NCI-H82 (cell line): ENCODE results near the gene TMEM107.

Source experiments
- DNase-seq: peaks from one replicate; lab custom pipeline; 2025; lab: John Stamatoyannopoulos, UW

Gene TMEM107

GRCh38 chr17:8189711-8190477 lies 13.7 kb upstream of the TMEM107 start, which contains the start of gene BORCS6:
Gene BORCS6, minus strand, starts transcription at chr17:8190180. Its CDS starts 40 bp downstream, at chr17:8190140.
- DNase-seq, result peak; percentile 100

GRCh38 chr17:8189041-8189710 lies 13.0 kb upstream of the TMEM107 start:
- peak; percentile 62 for DNase-seq

- DNase-seq, result no peak
These were observed 12.2 kb upstream of the TMEM107 start for GRCh38 chr17:8188263-8188839.

- peak; percentile 100 for DNase-seq
These were observed 11.5 kb upstream of the TMEM107 start for GRCh38 chr17:8187517-8188262.

- DNase-seq, result peak; percentile 99
These were observed 10.8 kb upstream of the TMEM107 start for GRCh38 chr17:8186787-8187516.

GRCh38 chr17:8186446-8186786 lies 10.2 kb upstream of the TMEM107 start:
- DNase-seq, result no peak

- peak; percentile 90 for DNase-seq
These were observed 9.6 kb upstream of the TMEM107 start for GRCh38 chr17:8185582-8186445.

GRCh38 chr17:8176998-8177731 lies 985 bp upstream of the TMEM107 start:
- DNase-seq, result no peak

- DNase-seq, result no peak
These were observed 384 bp downstream of the TMEM107 start for GRCh38 chr17:8175795-8176196.

GRCh38 chr17:8173871-8174322 lies 2.3 kb downstream of the TMEM107 start:
- DNase-seq, result peak; percentile 91

- peak; percentile 99 for DNase-seq
These were observed 2.9 kb downstream of the TMEM107 start for GRCh38 chr17:8173056-8173870.

- DNase-seq, result peak; percentile 91
These were observed 6.0 kb downstream of the TMEM107 start for GRCh38 chr17:8170186-8170585.

GRCh38 chr17:8167526-8167925 lies 8.7 kb downstream of the TMEM107 start:
- DNase-seq, result no peak

- no peak for DNase-seq
These were observed 9.4 kb downstream of the TMEM107 start for GRCh38 chr17:8166731-8167130.

- no peak for DNase-seq
These were observed 11.4 kb downstream of the TMEM107 start for GRCh38 chr17:8164815-8165131.

- peak; percentile 96 for DNase-seq
These were observed 12.0 kb downstream of the TMEM107 start for GRCh38 chr17:8163978-8164814.

GRCh38 chr17:8162997-8163977 lies 12.9 kb downstream of the TMEM107 start:
- peak; percentile 90 for DNase-seq
